H9 (cell line): ENCODE results near the gene SOCS4. TPM values are rescaled to one million over a fixed set of nuclear protein-coding genes. Genes with fewer than 3 reads are reported as not detected.

Source experiments
- DNase-seq: peaks from one replicate; pipeline ENCODE4 v3.0.0-alpha.2; 2017
- H2AFZ ChIP-seq: one replicate; pipeline ENCODE4 v1.6.1; 2013; ENCODE audit warnings: mild to moderate bottlenecking, low read length, control low read depth, moderate library complexity
- H2AK5ac ChIP-seq: 2 replicates; pipeline ENCODE4 v1.6.1; 2013; ENCODE audit warnings: low read length, control low read depth, mixed read lengths; ENCODE audit not compliant: insufficient read length
- H2BK120ac ChIP-seq: one replicate; pipeline ENCODE4 v1.6.1; 2013; ENCODE audit warnings: low read depth, mild to moderate bottlenecking, low read length, control low read depth, inconsistent platforms; ENCODE audit not compliant: poor library complexity, severe bottlenecking
- H2BK12ac ChIP-seq: 2 replicates; pipeline ENCODE4 v1.6.1; 2013; ENCODE audit warnings: low read length, control low read depth, mixed read lengths, low read depth; ENCODE audit not compliant: insufficient read length
- H2BK15ac ChIP-seq: 2 replicates; pipeline ENCODE4 v1.6.1; 2013; ENCODE audit warnings: low read depth, low read length, control low read depth
- H2BK20ac ChIP-seq: one replicate; pipeline ENCODE4 v1.6.1; 2013; ENCODE audit warnings: low read depth, mild to moderate bottlenecking, low read length, control low read depth, inconsistent platforms; ENCODE audit not compliant: poor library complexity, severe bottlenecking
- H2BK5ac ChIP-seq: 2 replicates; pipeline ENCODE4 v1.6.1; 2013; ENCODE audit warnings: low read length, control low read depth, mixed read lengths; ENCODE audit not compliant: insufficient read length
- H3K14ac ChIP-seq: 2 replicates; pipeline ENCODE4 v1.6.1; 2013; ENCODE audit warnings: low read length, control low read depth; ENCODE audit not compliant: insufficient read depth
- H3K18ac ChIP-seq: 2 replicates; pipeline ENCODE4 v1.6.1; 2013; ENCODE audit warnings: low read depth, mild to moderate bottlenecking, mixed read lengths, low read length, control low read depth; ENCODE audit not compliant: insufficient read length
- H3K23ac ChIP-seq: 2 replicates; pipeline ENCODE4 v1.6.1; 2013; ENCODE audit warnings: low read length, control low read depth, mixed read lengths, low read depth; ENCODE audit not compliant: insufficient read length
- H3K23me2 ChIP-seq: 2 replicates; pipeline ENCODE4 v1.6.1; 2013; ENCODE audit warnings: low read depth, mild to moderate bottlenecking, mixed read lengths, low read length, control low read depth; ENCODE audit not compliant: insufficient read length, poor library complexity, severe bottlenecking
- H3K27ac ChIP-seq: 2 replicates; pipeline ENCODE4 v1.5.1; 2013; ENCODE audit warnings: low read length, control low read depth, mixed read lengths, low read depth; ENCODE audit not compliant: insufficient read length
- H3K27me3 ChIP-seq: 2 replicates; pipeline ENCODE4 v1.6.1; 2013; ENCODE audit warnings: low read length, control low read depth, inconsistent platforms; ENCODE audit not compliant: insufficient read depth
- H3K4ac ChIP-seq: 2 replicates; pipeline ENCODE4 v1.6.1; 2013; ENCODE audit warnings: low read depth, mild to moderate bottlenecking, control low read depth, inconsistent platforms, low read length, moderate library complexity
- H3K4me1 ChIP-seq: 2 replicates; pipeline ENCODE4 v1.6.1; 2013; ENCODE audit warnings: low read length, control low read depth, inconsistent platforms; ENCODE audit not compliant: insufficient read depth
- H3K4me2 ChIP-seq: 2 replicates; pipeline ENCODE4 v1.6.1; 2013; ENCODE audit warnings: low read length, control low read depth, mixed read lengths; ENCODE audit not compliant: insufficient read length, insufficient read depth
- H3K56ac ChIP-seq: 2 replicates; pipeline ENCODE4 v1.6.1; 2013; ENCODE audit warnings: low read depth, mild to moderate bottlenecking, mixed read lengths, low read length, control low read depth; ENCODE audit not compliant: insufficient read length
- H3K79me1 ChIP-seq: 2 replicates; pipeline ENCODE4 v1.6.1; 2013; ENCODE audit warnings: low read depth, mild to moderate bottlenecking, moderate library complexity, low read length, control low read depth, inconsistent platforms; ENCODE audit not compliant: insufficient read depth, poor library complexity, severe bottlenecking
- H3K79me2 ChIP-seq: 2 replicates; pipeline ENCODE4 v1.6.1; 2013; ENCODE audit warnings: low read length, control low read depth, inconsistent platforms; ENCODE audit not compliant: insufficient read depth
- H3K9ac ChIP-seq: 2 replicates; pipeline ENCODE4 v1.6.1; 2013; ENCODE audit warnings: low read length, control low read depth, mixed read lengths; ENCODE audit not compliant: insufficient read length; ENCODE audit errors: extremely low read depth
- H3K9me3 ChIP-seq: one replicate; pipeline ENCODE4 v1.6.1; 2013; ENCODE audit warnings: low read depth, low read length, inconsistent platforms; ENCODE audit not compliant: control insufficient read depth
- H3T11ph ChIP-seq: one replicate; pipeline ENCODE4 v1.6.1; 2013; ENCODE audit warnings: mild to moderate bottlenecking, low read length, control low read depth, inconsistent platforms
- H4K20me1 ChIP-seq: one replicate; pipeline ENCODE4 v1.6.1; 2013; ENCODE audit not compliant: control insufficient read depth, insufficient read length, insufficient read depth
- H4K5ac ChIP-seq: 2 replicates; pipeline ENCODE4 v1.6.1; 2013; ENCODE audit warnings: low read depth, mild to moderate bottlenecking, mixed read lengths, low read length, control low read depth; ENCODE audit not compliant: insufficient read length
- H4K8ac ChIP-seq: replicated peaks from 2 replicates; pipeline ENCODE4 v1.6.1; 2013; ENCODE audit warnings: low read length, control low read depth, mixed read lengths, low read depth; ENCODE audit not compliant: insufficient read length
- H4K91ac ChIP-seq: 2 replicates; pipeline ENCODE4 v1.6.1; 2013; ENCODE audit warnings: low read depth, mild to moderate bottlenecking, moderate library complexity, mixed read lengths, low read length, control low read depth; ENCODE audit not compliant: insufficient read length
- H3K27ac Mint-ChIP-seq, 3 experiments: 2 replicates in 2 of 3; 3 replicates in 1 of 3; pipeline ENCODE4 v1.8.0; 2020 to 2021; ENCODE audit warnings: mixed read lengths in 3 of 3, mild to moderate bottlenecking in 1 of 3, moderate library complexity in 1 of 3
- H3K27me3 Mint-ChIP-seq: 2 replicates; pipeline ENCODE4 v1.8.0; 2021; ENCODE audit warnings: low read depth, mild to moderate bottlenecking, moderate library complexity, mixed read lengths
- H3K36me3 Mint-ChIP-seq, 3 experiments: 2 replicates in 2 of 3; 3 replicates in 1 of 3; pipeline ENCODE4 v1.8.0; 2020 to 2021; ENCODE audit warnings: low read depth in 3 of 3, mixed read lengths in 3 of 3; ENCODE audit not compliant: insufficient read depth in 1 of 3
- H3K4me1 Mint-ChIP-seq, 2 experiments: 2 replicates each; pipeline ENCODE4 v1.8.0; 2020; ENCODE audit warnings: mixed read lengths in 2 of 2
- H3K4me3 Mint-ChIP-seq, 2 experiments: 2 replicates in 1 of 2; 3 replicates in 1 of 2; pipeline ENCODE4 v1.8.0; 2020 to 2021; ENCODE audit warnings: mild to moderate bottlenecking in 2 of 2, mixed read lengths in 2 of 2, moderate library complexity in 1 of 2
- H3K9me3 Mint-ChIP-seq, 2 experiments: 2 replicates in 1 of 2; 3 replicates in 1 of 2; pipeline ENCODE4 v1.8.0; 2020; ENCODE audit warnings: mild to moderate bottlenecking in 2 of 2, mixed read lengths in 2 of 2, moderate library complexity in 1 of 2
- CTCF ChIP-seq: fragments of 200-600 bp; sonication (generic); conservative IDR thresholded peaks from 3 replicates; pipeline ENCODE4 v1.8.0; 2021; ENCODE audit warnings: antibody characterized with exemption, mild to moderate bottlenecking
- WGBS: extraction: QIAGEN DNeasy Blood & Tissue Kit; methylation state at CpG from one replicate; pipeline ENCODE4 v1.1.7; 2013; ENCODE audit warnings: missing lambda C conversion rate, low lambda C conversion rate, mixed read lengths; ENCODE audit not compliant: insufficient read length; ENCODE audit errors: extremely low coverage; 5-methylcytosine and 5-hydroxymethylcytosine counted together
- total RNA-seq: library from RNA; stranded (reverse); gene quantifications from 2 replicates; pipeline ENCODE4 v1.2.1, GENCODE V29; 2021

SOCS4 gene
- total RNA-seq, 1 experiment from 2014 or later, result 38.5 TPM

- Mint-ChIP-seq H3K9me3 (no peaks in the 10 kb centered on the region), H3K27ac (no peak overlapping the region)
These were observed 71.5 kb downstream of the SOCS4 start for GRCh38 chr14:55098561-55098898.

More at GRCh38 chr14:55098561-55098898, 71.5 kb downstream of the SOCS4 start:
- H2BK20ac ChIP-seq, result no peak overlapping the region
- no peak overlapping the region for H2BK12ac ChIP-seq
- no peak overlapping the region for H2BK15ac ChIP-seq
- H3K9ac ChIP-seq, result no peak overlapping the region
- no peak overlapping the region for H4K91ac ChIP-seq
- H3K56ac ChIP-seq, result no peak overlapping the region
- peaks cover 7% of the 10 kb centered on the region; the same call in 1 of the 2 replicates for H3K4me1 ChIP-seq
- Mint-ChIP-seq H3K4me3 (no peak overlapping the region), H3K27me3 (peaks cover 1% of the 10 kb centered on the region), H3K4me1 (peaks cover 24 to 37% of the 10 kb centered on the region in 2 experiments), H3K36me3 (no peaks in the 10 kb centered on the region)
- no peaks in the 10 kb centered on the region for H3K79me1 ChIP-seq
- no peak overlapping the region for H3K27ac ChIP-seq
- H3T11ph ChIP-seq, result no peak overlapping the region
- no peaks in the 10 kb centered on the region for H3K9me3 ChIP-seq
- no peak overlapping the region for H3K4ac ChIP-seq
- H3K14ac ChIP-seq, result no peak overlapping the region
- H3K27me3 ChIP-seq, result no peaks in the 10 kb centered on the region
- no peaks in the 10 kb centered on the region for H3K23me2 ChIP-seq
- H3K23ac ChIP-seq, result no peak overlapping the region
- no peak overlapping the region for H4K5ac ChIP-seq
- no CpG with 5 or more reads among the region's 1 CpG for WGBS
- H3K79me2 ChIP-seq, result no peaks in the 10 kb centered on the region
- no peaks in the 10 kb centered on the region for H4K20me1 ChIP-seq
- no peak overlapping the region for H3K18ac ChIP-seq
- no peak overlapping the region for H2AK5ac ChIP-seq
- no peak overlapping the region for H2AFZ ChIP-seq
- no peak overlapping the region for H2BK120ac ChIP-seq
- no peak overlapping the region for H2BK5ac ChIP-seq
- TF ChIP-seq CTCF, result no peak
- H3K4me2 ChIP-seq, result no peak overlapping the region
- DNase-seq, result no peak
- no peak overlapping the region for H4K8ac ChIP-seq

Other genes with a start within 250 kb of the SOCS4 start
- 7.7 and 8.6 TPM in 2 replicates for gene GCH1, start 124.4 kb upstream of the SOCS4 start, total RNA-seq
- gene WDHD1, start 137 bp upstream of the SOCS4 start, total RNA-seq, result 83.5 and 93.7 TPM in 2 replicates
- 133 TPM in 2 replicates for gene MAPK1IP1L, start 24.4 kb downstream of the SOCS4 start, total RNA-seq
- 3.7 and 4.0 TPM in 2 replicates for gene LGALS3, start 102.0 kb downstream of the SOCS4 start, total RNA-seq
- gene DLGAP5, start 164.3 kb downstream of the SOCS4 start, total RNA-seq, result 115 and 118 TPM in 2 replicates
- gene FBXO34, start 244.2 kb downstream of the SOCS4 start, total RNA-seq, result 11.7 and 12.0 TPM in 2 replicates